ENCODE data around the gene MYCBPAP. TPM values are rescaled to one million over a fixed set of nuclear protein-coding genes. Genes with fewer than 3 reads are reported as not detected.
A peak's percentile ranks its signal among the peaks of the same experiment; 100 is the strongest.

The MYCBPAP gene
- polyA plus RNA-seq, 1 experiment: 0.17 TPM

GRCh38 chr17:50468304-50469207, 39.7 kb upstream of the MYCBPAP start, which contains the start of gene CHAD:
TSS of gene CHAD (minus strand) at chr17:50468880. CDS start at chr17:50468813, 67 bp downstream.
- peaks cover 4% of the 10 kb centered on the region; the same call in 1 of the 2 replicates for H3K9me3 ChIP-seq (ENCODE audit: control insufficient read depth, insufficient read depth, low read length)
- no peak for TF ChIP-seq CTCF (IDR thresholded peaks at IDR 0.05; ENCODE audit: low read depth, low read length)
- H3K4me3 ChIP-seq (ENCODE audit: low read depth, low read length): peak within 1 kb of the TSS; percentile 40
- POLR2A ChIA-PET: no interaction called here
- CTCF ChIA-PET: interaction anchor here (0.9 to 1.5 kb wide), 3 partner anchors 11 to 106 kb away, joined by 4 read pairs; partner anchors contain the start of gene LRRC59
- no peak within 1 kb of the TSS for H3K27ac ChIP-seq (ENCODE audit: low read depth, low read length)
- peaks cover 26% of the 10 kb centered on the region for H3K27me3 ChIP-seq (ENCODE audit: control insufficient read depth, insufficient read depth, low read length)
- no peak for DNase-seq (ENCODE audit: low read depth, low spot score)

GRCh38 chr17:50469208-50469605, 39.0 kb upstream of the MYCBPAP start:
- no peak for DNase-seq (ENCODE audit: low read depth, low spot score)
- no peak for TF ChIP-seq CTCF (IDR thresholded peaks at IDR 0.05; ENCODE audit: low read depth, low read length)

GRCh38 chr17:50469671-50470305, 38.5 kb upstream of the MYCBPAP start:
- DNase-seq (ENCODE audit: low read depth, low spot score): no peak
- ChIA-PET POLR2A (no interaction called here), CTCF (interaction anchor here (0.7 to 3.8 kb wide), 3 partner anchors 10 to 300 kb away, joined by 4 to 21 read pairs (median 4); partner anchors contain the start of gene LRRC59)
- Histone ChIP-seq H3K27me3 (ENCODE audit: control insufficient read depth, insufficient read depth, low read length) (peaks cover 26% of the 10 kb centered on the region), H3K27ac (ENCODE audit: low read depth, low read length) (no peak overlapping the region), H3K4me3 (ENCODE audit: low read depth, low read length) (no peak overlapping the region), H3K9me3 (ENCODE audit: control insufficient read depth, insufficient read depth, low read length) (peaks cover 4% of the 10 kb centered on the region; the same call in 1 of the 2 replicates)
- TF ChIP-seq CTCF (IDR thresholded peaks at IDR 0.05; ENCODE audit: low read depth, low read length): no peak

More at GRCh38 chr17:50469208-50469605, 39.0 kb upstream of the MYCBPAP start:
- ChIA-PET POLR2A (no interaction called here), CTCF (interaction anchor here (1.5 to 3.8 kb wide), 2 partner anchors 10 to 71 kb away, joined by 4 to 21 read pairs; partner anchors contain the start of gene LRRC59)
- peaks cover 26% of the 10 kb centered on the region for H3K27me3 ChIP-seq (ENCODE audit: control insufficient read depth, insufficient read depth, low read length)
- H3K4me3 ChIP-seq (ENCODE audit: low read depth, low read length): peak overlapping the region; percentile 40
- peaks cover 4% of the 10 kb centered on the region; the same call in 1 of the 2 replicates for H3K9me3 ChIP-seq (ENCODE audit: control insufficient read depth, insufficient read depth, low read length)
- H3K27ac ChIP-seq (ENCODE audit: low read depth, low read length): no peak overlapping the region

- Histone ChIP-seq H3K27me3 (ENCODE audit: control insufficient read depth, insufficient read depth, low read length) (peaks cover 26% of the 10 kb centered on the region), H3K9me3 (ENCODE audit: control insufficient read depth, insufficient read depth, low read length) (peaks cover 4% of the 10 kb centered on the region; the same call in 1 of the 2 replicates), H3K27ac (ENCODE audit: low read depth, low read length) (no peak overlapping the region), H3K4me3 (ENCODE audit: low read depth, low read length) (no peak overlapping the region)
- no peak for DNase-seq (ENCODE audit: low read depth, low spot score)
- ChIA-PET CTCF (interaction anchor here (0.7 to 3.8 kb wide), 3 partner anchors 12 to 301 kb away, joined by 3 to 21 read pairs (median 4); partner anchors contain the start of gene LRRC59), POLR2A (no interaction called here)
- no peak for TF ChIP-seq CTCF (IDR thresholded peaks at IDR 0.05; ENCODE audit: low read depth, low read length)
Measured at GRCh38 chr17:50470426-50470825, 37.8 kb upstream of the MYCBPAP start.
